GM21360 (cell line): ENCODE measurements around the gene ASPRV1.
"Not testable (repeated sequence)": the region's sequence is repeated elsewhere in the genome, so short reads cannot be mapped to it uniquely, and the experiment has no call there.

Source experiments
- ATAC-seq: cut with Tn5 transposase; IDR thresholded peaks from one replicate; pipeline ENCODE4 v1.9.1; 2021; ENCODE audit warnings: mild to moderate bottlenecking, moderate library complexity; ENCODE audit not compliant: unreplicated experiment

Gene ASPRV1

DNA sequence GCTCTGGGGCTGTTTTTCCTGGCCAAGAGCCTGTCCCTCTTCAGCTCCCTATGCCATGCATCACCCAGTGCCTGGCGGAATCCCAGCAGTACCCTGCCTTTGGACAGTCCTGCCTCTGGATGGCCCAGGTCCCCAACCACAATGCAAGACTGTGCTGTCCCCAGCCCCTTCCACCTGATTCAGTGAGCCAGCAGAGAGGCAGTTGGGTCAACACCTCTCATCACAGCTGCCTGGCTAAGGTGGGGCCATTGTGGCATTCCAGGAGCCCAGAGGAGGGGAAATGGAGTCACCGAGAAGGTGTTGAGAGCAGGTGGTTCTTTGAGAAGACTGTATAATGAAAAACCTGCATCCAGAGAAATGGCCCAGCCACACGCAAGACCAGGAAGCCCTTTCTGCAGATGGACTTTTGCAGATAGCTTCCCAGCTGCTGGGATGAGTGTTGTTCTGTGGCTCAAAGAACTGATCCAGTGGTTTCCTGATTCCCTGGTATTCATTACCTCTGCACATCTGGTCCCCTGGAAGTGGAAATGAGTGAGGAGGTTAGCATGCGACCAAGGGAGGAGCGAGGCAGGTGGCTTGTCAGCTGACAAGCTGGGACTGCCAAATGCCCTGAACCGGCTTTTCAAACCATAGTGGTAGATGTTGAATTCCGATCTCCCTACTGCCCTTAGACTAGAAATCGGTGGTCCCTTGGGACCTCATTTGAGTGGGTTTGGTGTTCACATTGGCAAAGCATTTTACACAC, 1.7 kb upstream of the ASPRV1 start:
- ATAC-seq = no peak

DNA sequence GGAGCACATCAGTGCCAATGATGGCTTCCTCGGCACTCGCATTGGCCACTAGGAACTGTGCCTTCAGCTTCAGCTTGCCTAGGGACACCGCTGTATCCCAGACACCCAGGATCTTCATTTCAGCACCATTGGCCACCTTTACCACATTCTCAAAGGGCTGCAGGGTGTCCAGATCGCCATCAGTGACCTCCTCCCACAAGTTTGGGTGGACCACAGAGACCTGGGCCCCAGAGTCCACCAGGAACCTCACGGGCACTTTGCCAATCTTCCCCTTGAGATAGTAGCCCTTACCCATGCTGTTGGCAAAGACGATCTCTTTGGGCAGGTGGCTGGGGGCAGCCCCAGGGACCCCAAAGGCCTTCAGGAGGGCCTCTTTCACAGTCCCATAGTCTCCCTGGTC, 610 bp downstream of the ASPRV1 start:
- no peak for ATAC-seq

DNA sequence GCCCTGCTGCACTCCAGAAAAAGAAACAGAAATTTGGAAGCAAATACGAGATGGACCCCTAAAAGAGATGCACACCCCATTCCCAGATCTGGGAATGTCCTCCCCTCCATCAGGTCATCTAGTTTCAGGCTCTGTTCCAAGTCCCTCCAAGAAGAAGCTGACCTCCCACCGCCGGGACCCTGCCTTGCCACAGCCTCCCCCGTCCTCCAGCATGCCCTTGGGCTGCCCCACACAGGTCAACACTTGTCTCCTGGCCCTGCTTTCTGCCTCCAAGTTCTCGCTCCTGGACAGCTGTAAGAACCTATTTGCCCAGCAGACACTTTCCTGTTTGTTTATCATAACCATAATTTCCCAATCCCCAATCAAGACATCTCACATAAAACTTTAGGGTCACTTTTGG, 2.0 kb downstream of the ASPRV1 start:
- ATAC-seq = no peak

DNA sequence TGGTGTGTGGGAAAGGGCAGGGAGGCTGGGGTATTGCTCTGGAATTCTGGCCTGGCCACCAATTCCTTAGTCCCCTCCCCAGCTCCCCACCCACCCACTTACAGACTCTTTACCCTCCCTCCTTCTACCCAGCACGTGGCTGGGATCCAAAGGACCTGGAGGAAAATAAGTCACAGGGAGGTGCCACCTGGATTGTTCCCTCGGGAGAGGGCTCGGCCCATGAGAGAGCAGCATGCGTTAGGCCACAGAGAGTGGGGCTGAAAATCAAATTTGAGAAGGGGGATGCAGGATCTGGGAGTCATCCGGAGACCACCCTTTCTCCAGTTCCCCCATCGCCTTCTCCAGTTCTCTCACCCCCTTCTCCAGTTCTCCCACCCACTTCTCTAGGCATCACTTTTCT, 3.0 kb downstream of the ASPRV1 start:
- ATAC-seq = no peak

DNA sequence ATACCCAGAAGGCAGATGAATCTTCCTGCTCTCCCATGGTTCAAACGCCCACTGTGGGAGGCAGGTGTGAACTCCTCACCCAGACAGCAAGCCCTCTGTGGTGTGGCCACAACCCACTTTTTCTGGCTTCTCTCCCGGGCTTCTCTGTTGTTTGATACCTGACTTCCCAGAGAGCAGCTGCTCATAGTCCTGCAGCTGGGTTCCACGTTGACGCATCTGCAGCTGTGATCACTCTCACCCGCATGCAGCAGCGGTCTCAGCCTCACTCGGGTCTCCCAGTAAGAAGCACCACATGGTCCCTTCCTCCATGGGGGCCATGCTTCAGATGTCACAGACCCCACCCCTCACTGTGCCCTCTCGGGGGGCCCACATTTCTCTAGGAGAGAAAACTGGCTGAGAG, 3.5 kb downstream of the ASPRV1 start:
- no peak for ATAC-seq

DNA sequence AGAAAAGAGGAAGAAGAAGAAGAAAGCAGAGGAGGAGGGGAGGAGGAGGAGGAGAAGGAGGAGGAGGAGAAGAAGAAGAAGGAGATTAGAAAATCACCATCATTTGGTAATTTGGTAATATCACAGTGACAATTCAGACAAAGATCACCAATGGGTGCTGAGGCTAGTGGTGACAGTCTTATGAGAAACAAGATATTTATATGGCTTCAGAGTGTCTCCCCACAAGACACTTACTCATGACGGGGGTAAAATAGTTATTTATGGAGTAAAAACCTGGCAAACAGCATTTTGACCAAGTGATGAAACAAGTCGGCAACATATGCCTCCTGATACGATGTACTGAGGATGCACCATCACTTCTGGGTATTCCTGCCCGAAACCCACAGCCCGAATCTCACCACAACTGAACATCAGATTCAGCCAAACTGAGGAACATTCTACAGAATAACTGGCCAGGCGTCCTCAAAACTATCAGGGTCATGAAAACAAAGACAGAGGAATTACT, 4.9 kb downstream of the ASPRV1 start:
- ATAC-seq = no peak

DNA sequence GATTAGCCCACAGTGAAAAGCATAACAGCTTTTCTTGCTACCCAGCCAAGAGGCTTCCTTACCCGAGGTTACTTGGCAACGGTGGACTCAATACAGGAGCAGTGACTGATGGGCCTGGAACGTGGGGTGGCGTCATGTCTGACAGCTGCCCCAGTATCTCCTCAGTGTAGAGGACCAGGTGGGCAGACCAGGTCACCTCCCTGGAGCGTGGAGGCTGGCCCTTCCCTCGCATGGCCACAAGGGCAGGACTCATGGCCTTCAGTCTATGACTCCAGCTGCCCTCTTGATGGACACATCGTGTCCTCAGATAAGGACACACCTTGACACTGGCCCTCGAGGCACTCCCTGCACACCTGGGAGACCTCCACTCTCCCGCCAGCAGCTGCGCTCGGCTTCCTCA, 6.4 kb downstream of the ASPRV1 start:
- ATAC-seq = no peak

DNA sequence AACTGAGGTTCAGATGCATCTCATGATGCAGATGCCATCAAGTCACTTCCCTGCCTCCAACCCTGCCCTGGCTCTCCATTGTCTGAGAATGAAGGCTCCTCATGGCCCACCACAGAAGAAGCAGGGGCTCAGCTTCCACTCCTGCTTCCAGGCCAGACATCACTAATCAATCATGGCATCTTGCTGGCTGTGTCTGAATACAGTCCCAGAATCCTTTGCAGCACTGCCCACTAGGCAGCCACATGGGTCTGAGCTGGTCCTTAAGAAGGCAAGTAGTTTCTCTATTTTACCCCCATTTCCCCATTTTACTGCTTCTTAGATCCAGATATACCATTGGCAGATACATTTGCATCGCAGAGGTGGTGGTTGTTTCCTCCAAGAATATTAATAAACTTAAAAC, 7.3 kb downstream of the ASPRV1 start:
- ATAC-seq = no peak

DNA sequence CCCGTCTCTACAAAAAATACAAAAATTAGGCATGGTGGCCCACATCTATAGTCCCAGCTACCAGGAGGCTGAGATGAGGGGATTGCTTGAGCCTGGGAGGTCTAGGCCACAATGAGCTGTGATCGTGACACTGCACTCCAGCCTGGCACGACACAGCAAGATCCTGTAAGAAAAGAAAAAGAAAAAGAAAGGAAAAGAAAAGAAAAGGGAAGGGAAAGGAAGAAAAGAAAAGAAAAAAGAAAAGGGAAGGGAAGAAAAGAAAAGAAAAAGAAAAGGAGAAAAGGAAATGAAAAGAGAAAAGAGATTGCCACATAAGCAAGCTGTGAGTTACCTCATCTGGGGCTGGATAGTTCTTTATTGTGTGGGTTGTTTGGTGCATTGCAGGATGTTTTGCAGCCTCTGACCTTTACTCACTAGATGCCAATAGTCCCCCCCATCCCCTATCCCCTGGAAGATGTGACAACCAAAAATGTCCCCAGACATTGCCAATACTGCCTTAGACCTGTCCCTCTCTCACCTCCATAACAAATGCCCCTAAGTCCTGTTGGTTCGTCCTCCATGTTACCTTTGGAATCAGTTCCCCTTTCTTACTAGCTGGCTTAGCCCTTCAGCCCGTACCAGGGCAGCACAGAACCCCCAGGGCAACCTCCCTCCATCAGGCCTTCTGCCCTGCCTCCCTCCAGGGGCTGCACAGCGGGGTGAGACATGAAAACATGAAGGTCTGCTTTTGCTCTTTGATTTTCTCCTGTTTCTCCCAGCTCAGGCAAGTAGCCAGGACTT, 8.9 kb downstream of the ASPRV1 start:
- ATAC-seq = no peak

DNA sequence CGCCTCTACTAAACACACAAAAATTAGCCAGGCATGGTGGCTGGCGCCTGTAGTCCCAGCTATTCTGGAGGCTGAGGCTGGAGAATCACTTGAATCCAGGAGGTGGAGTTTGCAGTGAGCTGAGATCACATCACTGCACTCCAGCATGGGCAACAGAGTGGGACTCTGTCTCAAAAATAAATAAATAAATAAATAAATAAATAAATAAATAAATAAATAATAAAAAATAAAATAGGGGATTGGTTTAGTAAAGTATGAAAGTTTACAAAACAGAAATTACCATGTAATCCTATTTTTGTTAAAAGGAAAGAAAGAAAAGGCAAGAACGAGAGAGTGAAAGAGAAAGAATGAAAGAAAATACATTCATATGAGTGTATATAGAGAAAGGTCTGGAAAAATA, 10.8 kb downstream of the ASPRV1 start:
- not testable (repeated sequence) for ATAC-seq

DNA sequence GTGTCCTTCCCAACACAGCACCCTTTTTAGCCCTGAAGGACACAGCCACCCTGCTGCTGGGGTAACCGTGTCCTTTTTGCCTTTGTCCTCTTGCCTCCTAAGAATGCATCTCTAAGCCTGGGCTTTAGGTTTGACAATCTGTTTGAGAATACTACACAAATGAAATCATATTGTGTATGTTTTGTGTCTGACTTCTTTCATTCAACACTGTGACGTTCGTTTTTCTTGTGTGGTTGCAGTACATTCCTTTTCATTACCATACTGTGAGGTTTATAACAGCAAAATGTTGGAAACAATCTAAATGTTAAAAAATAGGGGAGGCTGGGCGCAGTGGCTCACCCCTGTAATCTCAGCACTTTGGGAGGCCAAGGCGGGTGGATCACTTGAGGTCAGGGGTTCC, 11.2 kb downstream of the ASPRV1 start:
- ATAC-seq = no peak

DNA sequence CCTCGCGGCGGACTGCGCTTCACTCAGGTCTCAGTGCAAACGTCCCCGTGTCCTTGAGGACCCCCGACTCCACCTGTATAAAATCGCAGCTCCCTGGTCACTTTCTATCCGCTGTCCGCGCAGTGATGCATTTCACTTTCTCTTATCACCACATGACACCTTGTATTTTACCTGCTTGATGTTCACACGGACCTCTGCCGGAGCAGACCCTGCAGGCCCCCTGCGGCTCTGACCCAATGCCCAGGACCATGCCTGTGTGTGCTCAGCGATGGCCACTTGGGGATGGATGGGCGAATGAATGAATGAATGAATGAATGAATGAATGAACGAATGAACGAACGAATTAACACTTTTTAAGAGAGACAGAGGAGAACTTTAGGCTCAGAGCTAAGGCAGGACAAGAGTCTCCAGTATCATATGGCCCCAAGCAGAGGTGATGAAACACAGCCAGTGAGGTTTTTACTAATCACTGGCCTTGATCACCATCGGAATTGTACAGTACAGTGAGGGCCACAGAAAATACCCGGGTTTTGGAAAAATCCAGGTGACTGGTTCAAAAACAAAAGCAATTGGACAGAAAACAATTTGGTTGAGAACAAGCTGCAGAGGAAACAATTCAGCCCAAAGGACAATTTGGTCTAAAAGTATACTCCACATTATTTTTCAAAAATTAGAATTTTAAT, 12.3 kb downstream of the ASPRV1 start:
- ATAC-seq = no peak

DNA sequence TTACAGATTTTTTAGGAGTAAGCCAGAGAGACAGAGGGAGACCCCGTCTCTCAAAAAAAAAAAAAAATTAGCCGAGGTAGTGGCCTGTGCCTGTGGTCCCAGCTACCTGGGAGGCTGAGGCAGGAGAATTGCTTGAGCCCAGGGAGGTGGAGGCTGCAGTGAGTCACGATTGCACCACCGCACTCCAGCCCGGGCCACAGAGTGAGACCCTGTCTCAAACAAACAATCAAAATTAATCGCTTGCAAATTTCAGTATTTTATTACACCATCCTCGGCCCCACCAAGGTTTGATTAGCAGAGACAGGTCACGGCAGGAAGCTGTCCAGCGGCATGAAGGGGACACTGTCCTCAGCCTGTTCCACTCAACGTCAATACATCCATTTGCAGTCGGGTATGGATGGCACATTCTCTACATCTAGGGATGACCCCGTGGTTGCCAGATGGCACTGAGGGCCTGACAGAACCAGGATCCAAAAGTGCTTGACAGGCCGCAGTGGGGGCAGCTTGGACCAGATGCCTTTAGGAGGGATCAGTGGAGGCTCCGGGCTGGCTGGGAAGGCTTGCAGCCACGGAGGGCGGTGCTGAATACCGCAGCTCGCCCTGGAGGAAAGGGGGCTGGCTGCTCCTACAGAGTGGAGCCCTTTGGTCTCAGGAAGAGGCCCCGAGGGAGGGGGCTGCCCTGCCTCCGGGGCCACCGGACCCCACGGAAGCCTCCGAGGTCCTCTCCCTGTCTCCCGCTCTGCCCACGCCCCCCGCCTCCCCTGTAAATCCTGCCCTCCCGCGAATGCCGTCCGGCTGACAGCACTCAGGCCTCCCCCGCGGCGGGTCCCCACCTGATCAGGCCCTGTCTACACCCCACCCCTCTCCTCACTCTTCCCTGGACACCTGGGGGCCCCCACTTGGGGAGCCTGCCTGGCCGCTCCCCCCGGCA, 13.1 kb downstream of the ASPRV1 start:
- no peak for ATAC-seq

DNA sequence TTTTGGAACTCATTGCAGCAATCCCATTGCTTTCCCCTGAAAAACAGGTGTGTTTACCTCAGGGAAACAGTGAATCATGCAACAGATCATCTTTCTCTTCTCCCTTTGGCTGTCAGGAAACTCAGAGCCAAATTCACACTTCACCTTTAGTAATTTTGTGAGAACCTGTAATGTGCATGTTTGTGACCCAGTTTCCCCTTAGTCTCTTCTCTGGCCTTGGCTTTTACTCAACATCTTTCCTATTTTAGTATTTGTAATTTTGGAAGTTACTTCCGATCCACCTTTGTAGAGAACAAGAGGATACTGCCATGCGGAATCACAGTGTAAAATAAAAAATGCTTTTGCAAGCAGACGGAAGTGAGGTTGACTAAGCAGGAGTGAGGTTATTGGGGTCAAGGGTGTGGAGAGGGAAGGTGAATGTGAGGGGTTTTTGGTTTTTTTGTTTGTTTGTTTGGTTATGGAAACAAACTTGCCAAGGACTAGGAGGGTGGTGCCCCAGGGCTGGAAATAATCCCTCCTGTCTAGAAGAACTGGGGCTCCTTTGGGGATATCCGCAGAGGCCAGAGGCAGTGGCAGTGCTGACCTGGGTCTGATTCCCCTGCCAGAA, 14.0 kb downstream of the ASPRV1 start:
- no peak for ATAC-seq

DNA sequence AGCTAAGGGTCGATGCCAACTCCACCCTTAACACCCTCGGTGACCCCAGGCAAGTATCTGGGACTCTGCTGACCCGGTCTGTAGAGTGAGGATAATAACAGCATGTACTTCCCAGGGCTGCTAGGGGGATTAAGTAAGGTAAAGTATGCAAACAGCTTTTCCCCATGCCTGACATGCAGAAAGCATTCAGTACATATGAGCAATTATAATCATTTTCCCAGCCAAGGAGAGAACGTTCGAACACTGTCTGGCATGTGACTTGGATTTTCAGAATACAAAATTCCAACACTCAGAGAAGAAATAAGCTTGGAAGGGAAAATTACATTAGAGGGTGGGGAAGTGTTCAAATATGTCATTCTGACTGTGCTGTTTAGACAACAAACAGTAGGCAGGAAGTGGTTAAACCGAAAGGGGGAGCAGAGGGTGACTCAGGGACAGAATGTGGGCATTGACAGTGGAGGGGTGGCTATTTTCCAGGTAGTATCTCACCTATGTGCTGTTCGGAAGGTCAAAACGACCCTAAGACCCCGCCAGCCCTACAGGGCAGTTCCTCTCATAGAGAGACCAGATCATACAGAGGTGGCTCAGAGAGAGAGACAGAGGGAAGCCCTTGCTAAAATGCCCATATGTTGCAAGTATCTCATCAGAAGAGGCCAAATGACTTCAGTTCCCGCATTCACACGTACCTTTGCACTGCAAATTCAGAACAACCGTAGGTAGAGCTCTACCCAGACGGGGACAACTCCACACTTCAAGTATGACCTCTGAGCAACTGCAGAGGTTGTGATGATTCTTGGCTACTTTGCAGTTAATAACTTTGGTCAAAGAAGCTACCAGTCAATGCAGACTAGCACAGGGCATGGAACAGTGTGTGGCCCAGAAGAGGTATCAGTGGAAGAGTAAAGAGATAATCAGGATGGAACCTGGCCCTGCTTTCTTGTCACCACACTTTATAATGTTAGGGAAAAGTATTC, 14.8 kb downstream of the ASPRV1 start:
- ATAC-seq = peak; percentile 80

DNA sequence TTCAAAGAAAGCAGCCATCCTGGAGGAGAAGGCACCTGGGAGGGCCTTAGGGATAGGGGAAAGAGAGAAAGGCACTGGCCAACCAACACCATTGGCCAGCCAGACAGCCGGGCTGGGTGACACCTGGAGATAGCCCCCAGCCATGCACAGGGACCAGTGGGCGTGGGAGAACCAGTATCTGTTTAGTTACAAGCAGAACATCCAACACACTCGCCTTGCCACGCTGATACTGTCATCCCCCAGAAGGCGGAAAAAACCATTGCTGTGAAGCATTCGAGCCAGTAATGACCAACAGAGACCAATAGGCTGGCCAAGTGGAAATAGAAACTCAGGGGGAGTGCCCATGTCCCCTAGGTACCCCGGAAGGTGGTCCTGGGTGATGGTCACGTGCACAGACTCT, 15.5 kb downstream of the ASPRV1 start:
- no peak for ATAC-seq

DNA sequence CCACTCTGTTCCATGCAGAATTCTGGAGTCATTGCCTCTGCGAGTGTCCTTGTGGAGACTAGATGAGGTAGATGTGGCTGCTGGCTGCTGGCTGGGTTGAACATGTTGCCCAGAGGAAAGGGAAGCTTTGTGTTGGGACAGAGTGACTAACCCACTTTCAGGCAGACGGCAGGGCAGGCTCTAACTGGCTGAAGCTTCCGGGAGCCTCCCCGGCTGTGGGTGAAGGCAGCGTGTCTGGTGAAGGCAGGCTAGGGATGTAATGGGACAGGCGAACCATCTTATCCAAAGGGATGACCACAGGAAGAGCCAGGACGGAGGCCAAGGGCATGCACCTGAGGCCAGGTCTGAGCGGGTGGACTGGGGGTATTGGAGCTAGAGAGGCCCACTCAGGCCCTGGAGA, 16.0 kb downstream of the ASPRV1 start:
- ATAC-seq = no peak

DNA sequence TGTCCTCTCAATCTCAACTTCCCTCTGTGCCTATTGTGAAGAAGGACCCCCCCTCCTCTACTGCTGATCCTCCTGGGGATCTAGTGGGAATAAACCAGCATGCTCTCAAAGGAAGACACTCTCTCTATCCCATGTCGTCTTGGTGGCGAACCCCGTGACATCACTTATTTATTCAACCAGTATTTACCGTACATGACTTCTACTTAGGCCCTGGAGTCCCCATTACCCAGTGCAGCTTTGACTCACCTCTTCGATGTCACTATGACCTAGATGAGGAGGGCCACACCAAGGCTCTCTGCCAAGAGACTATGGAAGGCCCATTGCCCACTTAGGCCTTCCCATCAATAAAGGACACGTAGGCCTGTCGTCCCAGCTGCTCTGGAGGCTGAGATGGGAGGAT, 16.7 kb downstream of the ASPRV1 start:
- ATAC-seq = no peak
